IgD-negative memory B cell (primary cell): ENCODE results near the gene SLC44A1. TPM values are rescaled to one million over a fixed set of nuclear protein-coding genes. Genes with fewer than 3 reads are reported as not detected.

Source experiments
- H3K27ac Mint-ChIP-seq, 3 donors: one replicate each; pipeline ENCODE4 v1.8.0; 2020 to 2022; ENCODE audit warnings: mild to moderate bottlenecking in 3 of 3, mixed read lengths in 3 of 3, moderate library complexity in 1 of 3
- H3K27me3 Mint-ChIP-seq: one replicate; pipeline ENCODE4 v1.8.0; 2021; ENCODE audit warnings: mixed read lengths
- H3K36me3 Mint-ChIP-seq: one replicate; pipeline ENCODE4 v1.8.0; 2020; ENCODE audit warnings: mild to moderate bottlenecking, mixed read lengths
- H3K4me1 Mint-ChIP-seq, 3 donors: one replicate each; pipeline ENCODE4 v1.8.0; 2020 to 2022; ENCODE audit warnings: mixed read lengths in 3 of 3, mild to moderate bottlenecking in 1 of 3
- H3K4me3 Mint-ChIP-seq, 4 donors: one replicate each; pipeline ENCODE4 v1.8.0; 2020 to 2022; ENCODE audit warnings: mild to moderate bottlenecking in 4 of 4, mixed read lengths in 4 of 4, moderate library complexity in 3 of 4
- H3K9me3 Mint-ChIP-seq, 3 donors: one replicate each; pipeline ENCODE4 v1.8.0; 2020 to 2021; ENCODE audit warnings: mixed read lengths in 3 of 3, mild to moderate bottlenecking in 1 of 3
- polyA plus RNA-seq: library from polyadenylated mRNA; unstranded; fragments of 300-500 nt; fragmentation: Illumina TruSeq; gene quantifications from one replicate; pipeline ENCODE4 v1.2.3, GENCODE V29; 2021

SLC44A1 gene
- polyA plus RNA-seq, 1 donor from 2014 or later: 12.1 TPM

DNA sequence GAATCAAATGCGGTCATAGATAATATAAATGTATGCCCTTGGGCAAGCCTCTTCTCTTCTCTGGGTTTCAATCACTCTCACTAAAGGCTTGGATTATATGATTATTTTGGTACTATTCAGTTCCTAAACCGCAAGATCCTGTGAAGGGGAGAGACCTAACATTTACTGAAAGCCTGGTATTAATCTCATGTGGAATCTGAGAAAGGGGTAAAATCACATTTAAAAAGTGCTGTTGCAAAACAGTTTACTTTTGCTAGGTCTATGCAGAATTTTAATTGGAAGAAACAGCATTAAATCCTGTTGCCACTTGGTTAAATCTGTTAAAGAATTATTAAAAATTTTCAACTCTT, 50.7 kb downstream of the SLC44A1 start:
- Mint-ChIP-seq H3K36me3 (peaks cover 4% of the 10 kb centered on the region), H3K9me3 (no peaks in the 10 kb centered on the region), H3K27ac (no peak overlapping the region), H3K27me3 (no peaks in the 10 kb centered on the region), H3K4me3 (no peak overlapping the region), H3K4me1 (peaks cover 0 to 11% (median 4%) of the 10 kb centered on the region in 3 donors)

DNA sequence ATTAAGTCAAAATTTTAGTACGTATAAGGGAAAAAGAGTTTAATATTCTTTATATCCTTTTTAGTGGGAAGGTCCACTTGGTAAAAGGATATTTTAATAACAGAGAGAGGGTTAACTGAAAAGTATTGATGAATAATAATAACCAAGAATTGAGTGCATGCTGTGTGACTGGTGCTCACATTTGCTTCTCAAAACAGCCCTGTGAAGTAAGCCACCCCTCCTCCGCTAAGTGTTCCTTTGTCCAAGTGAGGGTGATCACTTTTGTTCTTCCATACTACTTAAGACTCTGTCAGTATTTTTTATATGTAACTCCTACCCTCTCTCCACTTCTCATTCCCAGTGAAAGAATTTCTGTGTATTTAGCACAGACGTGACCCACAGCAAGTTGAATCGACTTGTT, 51.5 kb downstream of the SLC44A1 start:
- no peaks in the 10 kb centered on the region for H3K27me3 Mint-ChIP-seq
- no peaks in the 10 kb centered on the region for H3K9me3 Mint-ChIP-seq
- H3K4me3 Mint-ChIP-seq: no peak overlapping the region
- peaks cover 0 to 11% (median 4%) of the 10 kb centered on the region in 3 donors for H3K4me1 Mint-ChIP-seq
- no peak overlapping the region for H3K27ac Mint-ChIP-seq
- H3K36me3 Mint-ChIP-seq: peaks cover 4% of the 10 kb centered on the region

DNA sequence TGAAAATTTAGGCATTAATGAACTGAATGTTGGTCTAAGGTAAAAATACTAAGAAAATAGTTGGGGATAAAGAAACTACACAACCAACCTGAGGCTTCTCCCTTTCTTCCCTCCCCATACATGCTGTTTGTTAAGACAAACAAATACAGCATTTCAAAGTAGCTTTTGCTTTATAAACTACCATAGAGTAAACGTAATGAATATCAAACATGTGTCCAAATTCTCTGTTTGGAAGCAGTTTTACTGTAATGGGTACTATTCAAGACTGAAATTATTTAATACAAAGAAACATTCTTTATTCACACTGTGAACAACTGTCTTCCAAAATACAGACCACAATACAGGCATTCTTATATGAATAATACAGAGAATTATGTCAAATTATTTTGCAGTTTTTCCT, 52.0 kb downstream of the SLC44A1 start:
- Mint-ChIP-seq H3K27ac (no peak overlapping the region), H3K9me3 (no peaks in the 10 kb centered on the region), H3K4me1 (peaks cover 0 to 11% (median 4%) of the 10 kb centered on the region in 3 donors), H3K27me3 (no peaks in the 10 kb centered on the region), H3K36me3 (peaks cover 4% of the 10 kb centered on the region), H3K4me3 (no peak overlapping the region)

DNA sequence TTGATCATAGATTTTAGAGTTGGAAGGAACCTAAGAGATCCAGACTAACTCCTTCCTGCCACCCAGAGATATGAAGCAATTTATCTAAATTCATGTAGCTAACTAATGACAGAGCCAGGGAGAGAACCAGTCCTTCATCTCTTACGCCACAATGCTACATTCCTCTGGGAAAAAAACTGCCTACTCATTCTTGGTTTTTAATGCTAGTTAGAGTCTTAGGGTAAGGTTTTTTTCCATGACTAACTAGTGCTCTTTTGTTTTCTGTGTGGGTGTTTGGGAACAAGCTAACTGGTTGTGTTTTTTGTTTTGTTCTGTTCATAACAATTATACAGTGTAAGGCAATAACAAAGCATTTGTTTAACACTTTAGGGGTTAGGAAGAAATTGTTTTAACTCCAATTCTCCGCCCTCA, 52.4 kb downstream of the SLC44A1 start:
- H3K27ac Mint-ChIP-seq: no peak overlapping the region
- H3K36me3 Mint-ChIP-seq: peaks cover 7% of the 10 kb centered on the region
- peaks cover 0 to 11% (median 4%) of the 10 kb centered on the region in 3 donors for H3K4me1 Mint-ChIP-seq
- H3K9me3 Mint-ChIP-seq: no peaks in the 10 kb centered on the region
- H3K27me3 Mint-ChIP-seq: no peaks in the 10 kb centered on the region
- H3K4me3 Mint-ChIP-seq: no peak overlapping the region

DNA sequence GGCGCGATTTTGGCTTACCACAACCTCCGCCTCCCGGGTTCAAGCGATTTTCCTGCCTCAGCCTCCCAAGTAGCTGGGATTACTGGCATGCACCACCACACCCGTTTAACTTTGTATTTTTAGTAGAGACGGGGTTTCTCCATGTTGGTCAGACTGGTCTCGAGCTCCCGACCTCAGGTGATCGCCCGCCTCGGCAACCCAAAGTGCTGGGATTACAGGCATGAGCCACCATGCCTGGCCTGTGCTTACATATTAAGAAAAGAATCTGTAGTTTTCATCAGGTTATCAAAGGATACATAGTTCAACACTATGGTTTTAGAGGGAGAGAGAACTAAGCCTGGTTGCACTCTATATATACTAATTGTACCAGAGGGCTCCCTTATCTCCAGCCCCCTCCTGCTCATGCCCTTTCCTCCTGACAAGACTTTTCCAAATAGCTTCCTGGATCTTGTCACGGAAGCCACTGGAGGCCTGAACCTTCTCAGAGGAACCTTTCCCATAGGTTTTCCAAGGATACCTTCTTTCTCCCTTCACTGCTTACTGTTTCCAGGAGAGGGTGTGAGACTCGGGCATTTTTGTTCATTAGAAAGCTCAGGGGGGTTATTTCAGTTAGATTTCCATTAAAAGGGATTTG, 53.1 kb downstream of the SLC44A1 start:
- Mint-ChIP-seq H3K27ac (no peak overlapping the region), H3K27me3 (no peaks in the 10 kb centered on the region), H3K4me1 (peaks cover 0 to 11% (median 4%) of the 10 kb centered on the region in 3 donors), H3K36me3 (peaks cover 8% of the 10 kb centered on the region), H3K4me3 (no peak overlapping the region), H3K9me3 (no peaks in the 10 kb centered on the region)

DNA sequence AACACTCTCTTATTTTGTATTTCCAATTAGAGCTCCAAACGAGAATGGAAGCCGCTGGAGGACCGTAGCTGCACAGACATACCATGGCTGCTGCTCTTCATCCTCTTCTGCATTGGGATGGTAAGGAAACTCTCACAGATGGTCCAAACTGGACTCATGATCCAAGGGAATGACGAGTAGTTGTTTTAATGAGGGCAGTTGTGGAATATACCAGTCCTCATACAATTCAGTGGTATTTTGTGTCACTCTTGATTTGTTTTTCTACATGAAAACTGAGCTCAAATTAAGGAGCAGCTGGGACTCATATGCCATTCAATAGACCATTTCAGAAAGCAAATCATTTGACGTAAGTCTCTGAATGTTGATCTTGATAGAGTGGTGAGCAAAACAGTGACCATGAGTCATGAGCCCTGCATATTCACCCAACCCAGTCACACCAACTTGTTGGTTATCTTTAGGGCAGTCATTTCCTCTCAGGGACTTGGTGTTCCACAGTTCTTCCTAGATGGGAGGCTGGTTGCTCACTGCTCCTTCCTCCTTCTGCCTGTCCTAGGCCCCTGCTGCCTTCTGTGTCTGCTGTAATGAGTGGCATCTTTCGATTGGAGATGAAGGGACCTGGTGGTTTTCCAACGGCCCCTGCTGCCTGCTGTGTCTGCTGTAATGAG, 54.9 kb downstream of the SLC44A1 start:
- H3K4me3 Mint-ChIP-seq: no peak overlapping the region
- no peaks in the 10 kb centered on the region for H3K27me3 Mint-ChIP-seq
- H3K9me3 Mint-ChIP-seq: peaks cover 0 to 2% (median 0%) of the 10 kb centered on the region in 3 donors
- peaks cover 11% of the 10 kb centered on the region for H3K36me3 Mint-ChIP-seq
- peak overlapping the region in 1 of 3 donors; percentile 3 for H3K27ac Mint-ChIP-seq
- peaks cover 0 to 10% (median 3%) of the 10 kb centered on the region in 3 donors for H3K4me1 Mint-ChIP-seq

DNA sequence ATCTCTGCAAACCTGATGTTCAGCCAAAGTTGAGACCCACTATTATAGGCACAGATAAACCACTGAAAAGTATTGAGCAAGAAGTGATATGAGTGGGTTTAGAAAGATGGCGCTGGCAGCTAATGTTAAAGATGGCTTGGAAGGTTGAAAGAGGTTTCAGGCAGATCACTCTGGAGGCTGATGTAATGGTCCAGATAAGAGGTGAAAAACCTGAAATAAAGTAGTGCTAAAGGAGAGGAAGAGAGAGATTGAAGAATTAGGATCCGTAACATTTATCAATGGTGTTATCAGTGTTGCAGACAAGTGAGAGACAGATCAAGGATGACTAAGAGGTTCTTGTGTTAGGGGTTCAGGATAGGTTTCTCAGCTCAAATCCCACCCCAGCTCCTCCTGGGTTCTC, 58.3 kb downstream of the SLC44A1 start:
- Mint-ChIP-seq H3K27ac (no peak overlapping the region), H3K36me3 (peaks cover 9% of the 10 kb centered on the region), H3K4me3 (no peak overlapping the region), H3K4me1 (peaks cover 0 to 7% (median 1%) of the 10 kb centered on the region in 3 donors), H3K9me3 (peaks cover 0 to 2% (median 0%) of the 10 kb centered on the region in 3 donors), H3K27me3 (no peaks in the 10 kb centered on the region)

DNA sequence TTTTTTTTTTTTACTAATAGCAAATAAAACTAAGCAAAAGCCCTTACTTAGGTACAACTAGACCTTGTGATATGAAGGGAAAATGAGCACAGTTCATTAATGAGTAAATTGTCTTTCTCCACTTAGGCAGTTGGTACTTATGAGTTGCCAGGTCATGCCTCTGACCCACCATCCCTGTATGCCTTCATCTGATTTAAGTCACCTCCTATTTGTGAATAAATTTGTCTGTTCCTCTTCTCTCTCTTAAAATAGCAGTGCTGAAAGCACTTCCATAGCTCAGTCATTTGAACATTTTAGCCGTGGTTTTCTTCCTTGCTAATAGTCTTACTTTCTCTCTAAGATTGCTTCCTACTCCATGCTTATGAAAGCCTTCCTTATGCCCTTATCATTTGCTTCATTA, 61.4 kb downstream of the SLC44A1 start:
- Mint-ChIP-seq H3K27ac (peak overlapping the region in 1 of 3 donors; percentile 29), H3K27me3 (no peaks in the 10 kb centered on the region), H3K4me3 (peak overlapping the region in 1 of 4 donors; percentile 20), H3K9me3 (peaks cover 0 to 2% (median 0%) of the 10 kb centered on the region in 3 donors), H3K36me3 (peaks cover 7% of the 10 kb centered on the region), H3K4me1 (peaks cover 2 to 16% (median 7%) of the 10 kb centered on the region in 3 donors)

DNA sequence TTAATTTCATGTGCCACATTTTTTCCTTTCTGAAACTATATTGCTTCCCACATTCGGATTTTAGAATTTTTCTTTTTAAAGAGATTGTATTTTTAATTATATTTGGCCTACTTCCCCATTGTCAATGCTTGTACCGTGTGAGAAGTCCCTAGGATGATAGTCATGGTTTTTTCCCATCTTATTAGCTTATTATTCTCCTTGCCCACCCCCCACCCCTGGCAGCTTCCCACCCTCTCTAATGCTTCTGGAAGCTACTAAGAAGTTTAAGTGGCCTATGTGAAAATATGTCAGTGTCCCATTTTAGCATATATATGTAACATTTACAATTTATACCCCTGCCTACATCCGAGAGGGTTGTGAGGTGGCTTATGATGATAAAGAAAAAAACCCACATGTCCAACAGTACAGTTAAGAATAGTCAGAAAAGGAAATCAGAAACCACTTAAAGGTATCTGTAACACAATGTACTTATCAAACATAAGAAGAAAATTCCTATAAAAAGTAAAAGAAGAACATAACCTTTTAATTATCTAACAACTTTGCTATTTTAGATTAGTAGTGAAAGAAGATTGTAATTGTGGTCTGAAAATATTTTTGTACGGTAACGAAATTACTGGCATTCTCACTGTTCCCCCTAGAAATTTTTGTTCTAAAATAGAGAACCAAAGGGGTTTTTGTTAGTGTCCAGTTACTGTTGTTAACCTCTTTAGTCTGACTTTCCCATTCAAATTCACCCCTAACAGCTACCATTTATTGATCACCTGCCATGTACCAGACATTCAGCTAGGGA, 62.1 kb downstream of the SLC44A1 start:
- H3K4me3 Mint-ChIP-seq: peak overlapping the region in 1 of 4 donors; percentile 20
- H3K9me3 Mint-ChIP-seq: peaks cover 0 to 2% (median 0%) of the 10 kb centered on the region in 3 donors
- H3K27ac Mint-ChIP-seq: peak overlapping the region in 1 of 3 donors; percentile 29
- peaks cover 7% of the 10 kb centered on the region for H3K36me3 Mint-ChIP-seq
- H3K4me1 Mint-ChIP-seq: peaks cover 2 to 16% (median 7%) of the 10 kb centered on the region in 3 donors
- no peaks in the 10 kb centered on the region for H3K27me3 Mint-ChIP-seq

DNA sequence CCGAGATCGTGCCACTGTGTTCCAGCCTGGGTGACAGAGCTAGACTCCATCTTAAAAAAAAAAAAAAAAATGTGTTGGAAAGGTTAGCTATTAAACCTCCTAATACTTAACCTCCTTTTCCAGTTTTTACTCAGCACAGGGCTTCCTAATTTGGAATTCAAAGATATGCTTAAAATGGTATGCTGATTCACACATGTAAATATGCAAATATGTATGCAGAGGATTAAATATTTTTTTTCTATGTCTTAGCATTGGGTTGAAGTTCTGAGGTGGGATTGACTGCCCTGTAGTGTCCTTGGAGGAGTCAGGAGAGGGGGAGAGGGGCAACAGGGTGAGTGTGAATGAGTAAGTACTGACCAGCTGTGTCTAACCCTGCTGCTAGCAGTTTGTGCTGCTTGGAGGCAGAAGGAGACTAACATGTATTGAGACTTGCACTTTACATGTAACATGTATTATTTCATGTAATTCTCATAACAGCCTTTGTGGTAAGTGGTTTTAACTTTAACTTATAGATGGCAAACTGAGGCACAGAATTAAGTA, 63.2 kb downstream of the SLC44A1 start:
- no peaks in the 10 kb centered on the region for H3K27me3 Mint-ChIP-seq
- H3K27ac Mint-ChIP-seq: no peak overlapping the region
- peaks cover 0 to 2% (median 0%) of the 10 kb centered on the region in 3 donors for H3K9me3 Mint-ChIP-seq
- peaks cover 2 to 16% (median 7%) of the 10 kb centered on the region in 3 donors for H3K4me1 Mint-ChIP-seq
- no peak overlapping the region for H3K4me3 Mint-ChIP-seq
- H3K36me3 Mint-ChIP-seq: peaks cover 4% of the 10 kb centered on the region

DNA sequence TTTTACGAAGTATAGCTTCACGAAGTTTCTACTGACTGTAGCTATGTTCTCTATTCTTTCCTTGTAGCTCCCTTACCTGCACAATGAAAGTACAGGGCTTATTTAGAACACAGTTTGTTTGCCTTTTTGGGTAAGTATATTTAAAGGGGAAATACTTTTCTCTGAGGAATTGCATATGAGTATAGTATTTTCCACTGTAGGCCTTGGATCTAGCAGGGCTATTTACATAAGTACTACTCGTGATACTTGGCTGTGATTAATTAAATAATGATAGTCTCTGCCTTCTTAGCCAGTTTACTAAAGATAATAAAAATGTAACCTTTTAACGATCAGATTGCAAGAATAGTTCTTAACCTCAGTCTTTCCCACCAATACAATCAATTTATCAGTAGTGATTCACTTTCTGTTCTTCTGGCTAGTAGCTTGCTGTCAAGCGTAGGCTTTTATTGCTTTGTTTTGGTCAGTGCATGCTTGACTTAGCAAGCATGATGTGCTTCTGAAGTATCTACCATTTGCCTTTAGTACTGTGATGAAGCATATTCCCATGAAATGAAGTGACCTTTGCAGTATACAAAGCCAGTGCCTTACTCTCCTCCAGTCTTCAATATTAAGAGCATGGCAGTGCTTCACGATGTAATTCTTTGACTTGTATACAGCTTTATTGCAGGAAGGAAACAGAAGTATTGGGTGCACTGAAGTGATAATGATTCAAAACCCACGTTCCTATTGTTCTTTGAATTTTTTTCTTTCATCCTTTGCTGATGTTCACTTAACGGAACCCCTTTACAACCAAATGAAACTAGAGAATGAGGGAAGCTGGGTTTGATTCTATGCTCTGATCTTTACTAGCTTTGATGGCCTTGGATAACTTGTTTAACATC, 64.2 kb downstream of the SLC44A1 start:
- Mint-ChIP-seq H3K27ac (no peak overlapping the region), H3K4me1 (peaks cover 4 to 16% (median 7%) of the 10 kb centered on the region in 3 donors), H3K27me3 (no peaks in the 10 kb centered on the region)

DNA sequence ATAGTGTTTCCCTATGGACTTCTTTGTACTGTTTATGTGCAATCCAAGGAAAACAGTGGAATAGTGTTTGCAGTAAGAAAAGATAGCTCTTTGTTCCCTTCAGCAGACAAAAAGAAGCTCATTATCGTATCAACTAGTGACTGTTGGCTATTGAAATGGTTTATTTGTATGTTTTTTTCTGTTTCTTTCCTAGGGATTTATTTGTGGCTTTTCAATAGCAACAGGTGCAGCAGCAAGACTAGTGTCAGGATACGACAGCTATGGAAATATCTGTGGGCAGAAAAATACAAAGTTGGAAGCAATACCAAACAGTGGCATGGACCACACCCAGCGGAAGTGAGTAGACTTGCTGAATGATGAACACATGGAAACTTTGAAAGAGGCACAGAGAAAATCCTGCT, 65.1 kb downstream of the SLC44A1 start:
- peaks cover 4 to 16% (median 7%) of the 10 kb centered on the region in 3 donors for H3K4me1 Mint-ChIP-seq
- no peak overlapping the region for H3K27ac Mint-ChIP-seq
- no peaks in the 10 kb centered on the region for H3K27me3 Mint-ChIP-seq
- H3K36me3 Mint-ChIP-seq: peaks cover 8% of the 10 kb centered on the region
- no peak overlapping the region for H3K4me3 Mint-ChIP-seq
- no peaks in the 10 kb centered on the region for H3K9me3 Mint-ChIP-seq

More for the DNA sequence above, 64.2 kb downstream of the SLC44A1 start:
- Mint-ChIP-seq H3K4me3 (peak overlapping the region in 1 of 4 donors; percentile 4), H3K9me3 (peaks cover 0 to 2% (median 0%) of the 10 kb centered on the region in 3 donors), H3K36me3 (peaks cover 10% of the 10 kb centered on the region)

DNA sequence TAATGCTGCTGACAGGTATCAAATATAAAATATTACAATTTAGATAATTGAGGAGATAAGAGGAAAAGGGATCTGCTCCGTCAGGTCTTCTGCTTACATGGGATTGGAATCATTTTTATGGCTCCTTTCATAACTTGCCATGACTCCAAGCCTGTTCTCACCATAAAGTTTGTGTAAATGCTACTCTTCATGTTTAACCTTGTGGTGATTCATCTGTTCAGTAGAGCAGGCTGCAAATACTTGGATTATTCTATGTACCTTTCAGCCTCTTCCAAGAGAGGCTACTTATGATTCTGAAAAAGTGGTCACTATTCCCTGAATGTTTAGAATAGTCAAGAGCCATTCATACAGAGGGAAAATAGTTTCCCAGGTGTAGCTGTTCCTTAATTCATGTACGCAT, 66.9 kb downstream of the SLC44A1 start:
- H3K27ac Mint-ChIP-seq: no peak overlapping the region
- no peaks in the 10 kb centered on the region for H3K27me3 Mint-ChIP-seq
- H3K9me3 Mint-ChIP-seq: no peaks in the 10 kb centered on the region
- peaks cover 4 to 11% (median 7%) of the 10 kb centered on the region in 3 donors for H3K4me1 Mint-ChIP-seq
- peaks cover 8% of the 10 kb centered on the region for H3K36me3 Mint-ChIP-seq
- no peak overlapping the region for H3K4me3 Mint-ChIP-seq

DNA sequence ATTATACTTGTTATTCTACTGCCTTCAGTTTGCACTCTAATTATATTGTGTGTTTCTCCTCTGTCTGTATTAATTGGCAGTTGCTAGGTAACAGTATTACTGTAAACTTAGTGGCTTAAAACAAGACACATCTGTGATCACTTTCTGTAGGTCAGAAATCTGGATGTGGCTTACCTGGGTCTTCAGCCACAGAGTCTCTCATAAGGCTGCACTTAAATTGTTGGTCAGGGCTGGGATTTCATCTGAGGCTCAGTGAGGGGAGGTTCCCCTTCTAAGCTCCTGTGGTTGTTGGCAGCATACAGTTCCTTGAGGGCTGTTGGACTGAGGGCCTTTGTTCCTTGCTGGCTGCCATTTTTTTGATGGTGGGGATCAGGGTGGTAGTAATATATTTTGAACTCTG, 68.8 kb downstream of the SLC44A1 start:
- no peaks in the 10 kb centered on the region for H3K9me3 Mint-ChIP-seq
- no peak overlapping the region for H3K27ac Mint-ChIP-seq
- no peak overlapping the region for H3K4me3 Mint-ChIP-seq
- H3K27me3 Mint-ChIP-seq: no peaks in the 10 kb centered on the region
- peaks cover 8% of the 10 kb centered on the region for H3K36me3 Mint-ChIP-seq
- H3K4me1 Mint-ChIP-seq: peaks cover 2 to 7% (median 7%) of the 10 kb centered on the region in 3 donors
